Gastroesophageal sphincter (tissue), 4 donors: ENCODE results near the gene SCN8A. TPM values are rescaled to one million over a fixed set of nuclear protein-coding genes. Genes with fewer than 3 reads are reported as not detected.
"Not testable (repeated sequence)": the region's sequence is repeated elsewhere in the genome, so short reads cannot be mapped to it uniquely, and the experiment has no call there.

Experiments used
- ATAC-seq: fragments of 150-250 bp; one replicate; pipeline ENCODE4 v1.9.1; 2016; ENCODE audit warnings: mild to moderate bottlenecking, moderate library complexity
- H3K27ac ChIP-seq, 4 donors: fragments of 200-600 bp; sonication (generic) in 3 of 4; 1 replicate in 3 of 4; 2 replicates in 1 of 4; pipeline ENCODE4 v1.5.1; 2016 to 2019
- H3K27me3 ChIP-seq: fragments of 200-600 bp; sonication (generic); one replicate; pipeline ENCODE4 v1.5.1; 2019
- H3K36me3 ChIP-seq, 2 donors: fragments of 200-600 bp; sonication (generic); one replicate each; pipeline ENCODE4 v1.5.1; 2019; ENCODE audit warnings: control low read depth in 1 of 2
- H3K4me1 ChIP-seq, 3 donors: fragments of 200-600 bp; sonication (generic); 1 replicate in 2 of 3; 2 replicates in 1 of 3; pipeline ENCODE4 v1.5.1; 2016 to 2019; ENCODE audit warnings: control low read depth in 2 of 3
- H3K4me3 ChIP-seq, 2 donors: fragments of 200-600 bp; sonication (generic); one replicate each; pipeline ENCODE4 v1.5.1; 2019; ENCODE audit warnings: mild to moderate bottlenecking in 1 of 2, moderate library complexity in 1 of 2
- H3K9me3 ChIP-seq, 3 donors: fragments of 200-600 bp; sonication (generic); one replicate each; pipeline ENCODE4 v1.5.1; 2017 to 2019; ENCODE audit warnings: control low read depth in 2 of 3
- EP300 ChIP-seq: sonication (generic); formaldehyde crosslinking; IDR thresholded peaks from one replicate; pipeline ENCODE4 v1.6.1; 2017; ENCODE audit warnings: antibody characterized with exemption, mild to moderate bottlenecking
- POLR2A ChIP-seq, 2 donors: fragments of 450-650 bp; IDR thresholded peaks; one replicate each; pipeline ENCODE4 v1.6.1; 2017; ENCODE audit warnings: antibody characterized with exemption in 2 of 2, mild to moderate bottlenecking in 2 of 2, moderate library complexity in 1 of 2
- POLR2AphosphoS5 ChIP-seq: sonication (generic); formaldehyde crosslinking; IDR thresholded peaks from one replicate; pipeline ENCODE4 v1.6.1; 2017; ENCODE audit warnings: antibody characterized with exemption
- WGBS, 2 donors: methylation state at CpG; one replicate each; pipeline ENCODE4 v1.1.5; 2018; ENCODE audit warnings: low coverage in 1 of 2; 5-methylcytosine and 5-hydroxymethylcytosine counted together
- total RNA-seq, 4 donors: library from RNA; depleted of rRNA; stranded (reverse); fragments of >200 nt; gene quantifications; one replicate each; pipeline ENCODE4 v1.1.0, GENCODE V29; 2016
- TF ChIP-seq, protein P1 (sequence below), 4 experiments: fragments of 200-600 bp in 2 of 4; fragments of 450-650 bp in 2 of 4; sonication (generic) in 1 of 4; IDR thresholded peaks; one replicate each; pipeline ENCODE4 v1.5.1; 2017 to 2019; ENCODE audit warnings: antibody characterized with exemption in 4 of 4, mild to moderate bottlenecking in 2 of 4, moderate library complexity in 2 of 4

Gene SCN8A
- total RNA-seq, 4 donors from 2014 or later = 0.47 to 1.2 (median 0.60) TPM

DNA sequence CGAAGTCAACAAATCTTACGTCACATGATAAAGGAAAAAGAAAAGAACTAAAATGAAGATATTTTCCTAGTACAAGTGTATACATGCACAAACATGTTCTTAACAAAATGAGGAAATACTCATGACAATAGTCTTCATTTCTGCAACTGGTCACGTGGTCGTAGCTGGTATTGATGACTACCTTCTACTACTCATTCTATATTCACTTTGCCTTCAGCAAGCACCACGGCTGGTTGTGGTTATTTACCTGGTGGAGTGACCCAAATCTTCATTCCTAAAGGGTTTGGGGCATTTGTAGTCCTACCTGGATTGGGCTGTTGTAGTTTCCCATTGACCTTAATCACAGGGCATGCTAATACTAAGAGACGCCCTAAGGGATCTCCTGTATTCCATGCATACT lies 206.3 kb downstream of the SCN8A start:
- 85 to 93% methylated on average over 5 to 6 of the region's 6 CpGs for WGBS, 2 donors
- no peak for TF ChIP-seq POLR2A (IDR thresholded peaks at IDR 0.05)
- TF ChIP-seq EP300 = no peak
- no peak for TF ChIP-seq POLR2AphosphoS5
- TF ChIP-seq, protein P1, sequence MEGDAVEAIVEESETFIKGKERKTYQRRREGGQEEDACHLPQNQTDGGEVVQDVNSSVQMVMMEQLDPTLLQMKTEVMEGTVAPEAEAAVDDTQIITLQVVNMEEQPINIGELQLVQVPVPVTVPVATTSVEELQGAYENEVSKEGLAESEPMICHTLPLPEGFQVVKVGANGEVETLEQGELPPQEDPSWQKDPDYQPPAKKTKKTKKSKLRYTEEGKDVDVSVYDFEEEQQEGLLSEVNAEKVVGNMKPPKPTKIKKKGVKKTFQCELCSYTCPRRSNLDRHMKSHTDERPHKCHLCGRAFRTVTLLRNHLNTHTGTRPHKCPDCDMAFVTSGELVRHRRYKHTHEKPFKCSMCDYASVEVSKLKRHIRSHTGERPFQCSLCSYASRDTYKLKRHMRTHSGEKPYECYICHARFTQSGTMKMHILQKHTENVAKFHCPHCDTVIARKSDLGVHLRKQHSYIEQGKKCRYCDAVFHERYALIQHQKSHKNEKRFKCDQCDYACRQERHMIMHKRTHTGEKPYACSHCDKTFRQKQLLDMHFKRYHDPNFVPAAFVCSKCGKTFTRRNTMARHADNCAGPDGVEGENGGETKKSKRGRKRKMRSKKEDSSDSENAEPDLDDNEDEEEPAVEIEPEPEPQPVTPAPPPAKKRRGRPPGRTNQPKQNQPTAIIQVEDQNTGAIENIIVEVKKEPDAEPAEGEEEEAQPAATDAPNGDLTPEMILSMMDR (IDR thresholded peaks at IDR 0.05) = no peak
- H3K27ac ChIP-seq = no peak overlapping the region
- no peaks in the 10 kb centered on the region for H3K27me3 ChIP-seq
- H3K4me1 ChIP-seq = no peaks in the 10 kb centered on the region
- no peak overlapping the region for H3K4me3 ChIP-seq
- no peaks in the 10 kb centered on the region for H3K36me3 ChIP-seq
- H3K9me3 ChIP-seq = no peaks in the 10 kb centered on the region
- no peak for ATAC-seq

DNA sequence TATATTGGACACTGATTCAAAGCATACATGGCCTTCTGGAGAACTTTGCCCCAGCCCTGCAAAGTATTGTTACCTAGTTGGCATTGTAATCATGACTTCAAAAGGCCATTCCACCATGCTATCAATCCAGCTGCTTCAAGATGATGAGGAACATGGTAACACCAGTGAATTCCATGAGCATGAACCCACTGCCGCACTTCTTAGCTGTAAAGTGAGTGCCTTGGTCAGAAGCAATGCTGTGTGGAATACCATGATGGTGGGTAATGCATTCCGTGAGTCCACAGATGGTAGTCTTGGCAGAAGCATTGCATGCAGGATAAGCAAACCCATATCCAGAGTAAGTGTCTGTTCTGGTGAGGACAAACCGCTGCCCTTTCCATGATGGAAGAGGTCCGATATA lies 207.0 kb downstream of the SCN8A start:
- not testable (repeated sequence) for H3K27me3 ChIP-seq, H3K27ac ChIP-seq, H3K4me3 ChIP-seq, H3K9me3 ChIP-seq, H3K4me1 ChIP-seq, H3K36me3 ChIP-seq, ATAC-seq
- WGBS, 2 donors = 83% methylated on average over 1 of the region's 4 CpGs; no CpG with 5 or more reads in 1 of the 2 donors

DNA sequence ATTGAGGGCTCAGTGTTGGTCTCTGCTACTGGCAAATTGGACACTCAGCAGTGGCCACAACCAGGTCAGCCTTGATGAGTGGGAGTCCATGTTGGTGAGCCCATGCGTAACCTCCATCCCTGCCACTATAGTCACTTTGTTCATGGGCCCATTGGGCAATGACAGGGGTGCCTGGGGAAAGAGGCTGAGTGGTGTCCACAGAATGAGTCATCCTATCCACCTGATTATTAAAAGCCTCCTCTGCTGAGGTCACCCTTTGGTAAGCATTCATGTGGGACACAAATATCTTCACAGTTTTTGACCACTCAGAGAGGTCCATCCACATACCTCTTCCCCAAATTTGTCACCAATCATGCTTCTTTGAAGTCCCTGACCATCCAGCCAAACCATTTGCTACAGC lies 207.5 kb downstream of the SCN8A start:
- WGBS, 2 donors = no CpG with 5 or more reads among the region's 1 CpG
- TF ChIP-seq, protein P1 (IDR thresholded peaks at IDR 0.05) = no peak
- TF ChIP-seq POLR2AphosphoS5 (no peak), EP300 (no peak), POLR2A (IDR thresholded peaks at IDR 0.05) (no peak)
- H3K4me3 ChIP-seq = no peak overlapping the region
- no peaks in the 10 kb centered on the region for H3K9me3 ChIP-seq
- H3K36me3 ChIP-seq = no peaks in the 10 kb centered on the region
- H3K27me3 ChIP-seq = no peaks in the 10 kb centered on the region
- no peak for ATAC-seq
- H3K27ac ChIP-seq = no peak overlapping the region
- no peaks in the 10 kb centered on the region for H3K4me1 ChIP-seq

DNA sequence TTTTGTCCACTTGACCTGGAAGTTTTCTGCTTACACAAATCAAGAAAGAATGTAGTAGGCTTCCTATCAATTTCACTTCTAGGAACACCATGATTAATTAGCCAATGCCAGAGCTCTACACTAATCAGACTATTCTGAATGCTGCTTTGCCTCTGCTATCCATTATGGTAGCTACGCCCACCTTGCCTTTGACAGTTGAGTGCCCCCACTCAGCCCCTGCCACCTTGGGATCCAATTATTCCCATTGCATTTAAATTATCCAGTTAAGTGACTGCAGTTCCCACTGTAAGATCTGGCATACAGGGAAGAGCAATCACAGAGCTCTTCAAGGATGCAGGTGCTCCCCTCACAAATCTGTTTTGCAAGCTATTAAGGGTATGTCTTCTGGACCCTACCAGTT lies 210.0 kb downstream of the SCN8A start:
- no peaks in the 10 kb centered on the region for H3K36me3 ChIP-seq

DNA sequence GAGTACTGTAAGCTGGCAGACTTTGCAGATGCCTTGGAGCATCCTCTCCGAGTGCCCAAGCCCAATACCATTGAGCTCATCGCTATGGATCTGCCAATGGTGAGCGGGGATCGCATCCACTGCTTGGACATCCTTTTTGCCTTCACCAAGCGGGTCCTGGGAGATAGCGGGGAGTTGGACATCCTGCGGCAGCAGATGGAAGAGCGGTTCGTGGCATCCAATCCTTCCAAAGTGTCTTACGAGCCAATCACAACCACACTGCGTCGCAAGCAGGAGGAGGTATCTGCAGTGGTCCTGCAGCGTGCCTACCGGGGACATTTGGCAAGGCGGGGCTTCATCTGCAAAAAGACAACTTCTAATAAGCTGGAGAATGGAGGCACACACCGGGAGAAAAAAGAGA lies 215.9 kb downstream of the SCN8A start:
- 60 to 92% methylated on average over 1 to 5 of the region's 16 CpGs for WGBS, 2 donors
- Histone ChIP-seq H3K4me1 (no peaks in the 10 kb centered on the region), H3K27me3 (no peaks in the 10 kb centered on the region), H3K27ac (no peak overlapping the region), H3K36me3 (no peaks in the 10 kb centered on the region), H3K9me3 (no peaks in the 10 kb centered on the region), H3K4me3 (no peak overlapping the region)
- TF ChIP-seq, protein P1 (IDR thresholded peaks at IDR 0.05) = no peak
- no peak for TF ChIP-seq EP300
- no peak for ATAC-seq

More for the DNA sequence above, 210.0 kb downstream of the SCN8A start:
- 100% methylated on average over 1 of the region's 1 CpG for WGBS, 2 donors
- Histone ChIP-seq H3K4me3 (no peak overlapping the region), H3K9me3 (no peaks in the 10 kb centered on the region), H3K4me1 (no peaks in the 10 kb centered on the region), H3K27ac (no peak overlapping the region), H3K27me3 (no peaks in the 10 kb centered on the region)
- ATAC-seq = no peak
- TF ChIP-seq EP300 (no peak), POLR2AphosphoS5 (no peak), POLR2A (IDR thresholded peaks at IDR 0.05) (no peak)
- TF ChIP-seq, protein P1 (IDR thresholded peaks at IDR 0.05) = no peak
